CD8-positive, alpha-beta memory T cell (primary cell): ENCODE data around the gene SMPD3. TPM values are rescaled to one million over a fixed set of nuclear protein-coding genes. Genes with fewer than 3 reads are reported as not detected.

Experiments
- CTCF ChIA-PET: fragments of 350-600 bp; sonication (Branson Sonifier 250); formaldehyde crosslinking; loops from one replicate; lab custom pipeline; 2021; ENCODE audit warnings: antibody characterized with exemption; lab: Charles Lee
- POLR2A ChIA-PET: fragments of 350-600 bp; sonication (Branson Sonifier 250); formaldehyde crosslinking; loops from one replicate; lab custom pipeline; 2021; ENCODE audit warnings: antibody characterized with exemption; lab: Charles Lee
- DNase-seq, 5 donors: peaks; one replicate each; pipeline versions ENCODE4 v3.0.0 to v3.0.0-alpha.2; 2020 to 2022; ENCODE audit warnings: mixed read lengths in 1 of 5
- H3K27ac ChIP-seq: one replicate; pipeline ENCODE4 v1.7.0; 2013; ENCODE audit warnings: low read depth, mild to moderate bottlenecking, low read length, moderate library complexity
- H3K27me3 ChIP-seq: 2 replicates; pipeline ENCODE4 v1.7.0; 2013; ENCODE audit warnings: low read length, mild to moderate bottlenecking; ENCODE audit not compliant: insufficient read depth, poor library complexity, severe bottlenecking
- H3K36me3 ChIP-seq: 2 replicates; pipeline ENCODE4 v1.7.0; 2013; ENCODE audit warnings: mild to moderate bottlenecking, low read length, moderate library complexity; ENCODE audit not compliant: insufficient read depth
- H3K4me1 ChIP-seq: 2 replicates; pipeline ENCODE4 v1.7.0; 2013; ENCODE audit warnings: mild to moderate bottlenecking, low read length, moderate library complexity; ENCODE audit not compliant: insufficient read depth
- H3K4me3 ChIP-seq: 2 replicates; pipeline ENCODE4 v1.7.0; 2013; ENCODE audit warnings: mild to moderate bottlenecking, low read length
- H3K9me3 ChIP-seq: 2 replicates; pipeline ENCODE4 v1.7.0; 2013; ENCODE audit warnings: mild to moderate bottlenecking, low read length
- H3K27ac Mint-ChIP-seq, 8 donors: one replicate each; pipeline ENCODE4 v1.8.0; 2020 to 2021; ENCODE audit warnings: mixed read lengths in 8 of 8, mild to moderate bottlenecking in 6 of 8, inconsistent platforms in 3 of 8, moderate library complexity in 3 of 8
- H3K27me3 Mint-ChIP-seq, 2 donors: one replicate each; pipeline ENCODE4 v1.8.0; 2020 to 2021; ENCODE audit warnings: mixed read lengths in 2 of 2, mild to moderate bottlenecking in 1 of 2, moderate library complexity in 1 of 2
- H3K36me3 Mint-ChIP-seq, 3 donors: one replicate each; pipeline ENCODE4 v1.8.0; 2020 to 2021; ENCODE audit warnings: mixed read lengths in 3 of 3, inconsistent platforms in 1 of 3, mild to moderate bottlenecking in 1 of 3
- H3K4me1 Mint-ChIP-seq, 3 donors: one replicate each; pipeline ENCODE4 v1.8.0; 2020 to 2021; ENCODE audit warnings: mixed read lengths in 3 of 3, inconsistent platforms in 1 of 3, mild to moderate bottlenecking in 1 of 3
- H3K4me3 Mint-ChIP-seq, 7 donors: one replicate each; pipeline ENCODE4 v1.8.0; 2020 to 2021; ENCODE audit warnings: mixed read lengths in 7 of 7, mild to moderate bottlenecking in 6 of 7, moderate library complexity in 4 of 7, inconsistent platforms in 2 of 7
- H3K9me3 Mint-ChIP-seq, 5 donors: one replicate each; pipeline ENCODE4 v1.8.0; 2020 to 2022; ENCODE audit warnings: mixed read lengths in 5 of 5, mild to moderate bottlenecking in 3 of 5, moderate library complexity in 2 of 5, inconsistent platforms in 1 of 5
- polyA plus RNA-seq: library from polyadenylated mRNA; unstranded; fragments of 300-500 nt; fragmentation: Illumina TruSeq; gene quantifications from one replicate; pipeline ENCODE4 v1.2.3, GENCODE V29; 2021
- total RNA-seq, 2 experiments: library from RNA; stranded (reverse); gene quantifications; one replicate each; pipeline ENCODE4 v1.2.3, GENCODE V29; 2021

Gene SMPD3
- total and polyA plus RNA-seq, 3 experiments from 2014 or later: 0.15 to 1.6 (median 0.22) TPM

- H3K4me3 Mint-ChIP-seq: no peak overlapping the region
- no peaks in the 10 kb centered on the region for H3K36me3 Mint-ChIP-seq
- Histone ChIP-seq H3K4me3 (no peak overlapping the region), H3K36me3 (no peaks in the 10 kb centered on the region), H3K4me1 (peaks cover 23% of the 10 kb centered on the region), H3K27ac (no peak overlapping the region), H3K27me3 (no peaks in the 10 kb centered on the region), H3K9me3 (no peaks in the 10 kb centered on the region)
- no peak overlapping the region for H3K27ac Mint-ChIP-seq
- H3K4me1 Mint-ChIP-seq: peaks cover 8 to 14% (median 9%) of the 10 kb centered on the region in 3 donors
- POLR2A ChIA-PET: interaction anchor here (0.6 kb wide), 1 partner anchor 11 kb away, joined by 3 read pairs; no protein-coding TSS in a partner anchor
- H3K9me3 Mint-ChIP-seq: no peaks in the 10 kb centered on the region
- peaks cover 0 to 4% of the 10 kb centered on the region in 2 donors for H3K27me3 Mint-ChIP-seq
- no peak for DNase-seq
- CTCF ChIA-PET: no interaction called here
Measured at GRCh38 chr16:68429076-68429854, 19.0 kb downstream of the SMPD3 start.

- CTCF ChIA-PET: interaction anchor here (1.3 to 1.4 kb wide), 2 partner anchors 9 to 31 kb away, joined by 3 to 4 read pairs; no protein-coding TSS in a partner anchor
- no peak for DNase-seq
- Histone ChIP-seq H3K4me3 (no peak overlapping the region), H3K9me3 (no peaks in the 10 kb centered on the region), H3K27me3 (no peaks in the 10 kb centered on the region), H3K36me3 (no peaks in the 10 kb centered on the region), H3K4me1 (peaks cover 33% of the 10 kb centered on the region), H3K27ac (no peak overlapping the region)
- Mint-ChIP-seq H3K9me3 (no peaks in the 10 kb centered on the region), H3K4me3 (no peak overlapping the region), H3K4me1 (peaks cover 8 to 12% (median 9%) of the 10 kb centered on the region in 3 donors), H3K36me3 (no peaks in the 10 kb centered on the region), H3K27me3 (peaks cover 0 to 3% of the 10 kb centered on the region in 2 donors), H3K27ac (no peak overlapping the region)
- POLR2A ChIA-PET: no interaction called here
Measured at GRCh38 chr16:68427649-68428303, 20.5 kb downstream of the SMPD3 start.

GRCh38 chr16:68426347-68426652 lies 22.0 kb downstream of the SMPD3 start:
- no peaks in the 10 kb centered on the region for H3K9me3 Mint-ChIP-seq
- CTCF ChIA-PET: interaction anchor here (1.2 kb wide), 1 partner anchor 29 kb away, joined by 4 read pairs; no protein-coding TSS in a partner anchor
- no peaks in the 10 kb centered on the region for H3K9me3 ChIP-seq

GRCh38 chr16:68425498-68426346 lies 22.6 kb downstream of the SMPD3 start:
- POLR2A ChIA-PET: no interaction called here
- no peaks in the 10 kb centered on the region for H3K36me3 Mint-ChIP-seq
- Histone ChIP-seq H3K9me3 (no peaks in the 10 kb centered on the region), H3K4me1 (peaks cover 48% of the 10 kb centered on the region), H3K36me3 (no peaks in the 10 kb centered on the region), H3K27me3 (no peaks in the 10 kb centered on the region), H3K27ac (no peak overlapping the region), H3K4me3 (no peak overlapping the region)
- H3K4me1 Mint-ChIP-seq: peaks cover 9 to 17% (median 10%) of the 10 kb centered on the region in 3 donors
- no peak overlapping the region for H3K27ac Mint-ChIP-seq
- peaks cover 0 to 3% of the 10 kb centered on the region in 2 donors for H3K27me3 Mint-ChIP-seq
- no peak for DNase-seq
- no peak overlapping the region for H3K4me3 Mint-ChIP-seq
- H3K9me3 Mint-ChIP-seq: no peaks in the 10 kb centered on the region
- CTCF ChIA-PET: interaction anchor here (1.2 kb wide), 1 partner anchor 29 kb away, joined by 4 read pairs; no protein-coding TSS in a partner anchor

More at GRCh38 chr16:68426347-68426652, 22.0 kb downstream of the SMPD3 start:
- no peak overlapping the region for H3K27ac Mint-ChIP-seq
- POLR2A ChIA-PET: no interaction called here
- H3K4me3 Mint-ChIP-seq: no peak overlapping the region
- no peaks in the 10 kb centered on the region for H3K36me3 Mint-ChIP-seq
- H3K27me3 ChIP-seq: no peaks in the 10 kb centered on the region
- peaks cover 0 to 3% of the 10 kb centered on the region in 2 donors for H3K27me3 Mint-ChIP-seq
- H3K4me3 ChIP-seq: no peak overlapping the region
- H3K4me1 ChIP-seq: peaks cover 42% of the 10 kb centered on the region
- H3K36me3 ChIP-seq: no peaks in the 10 kb centered on the region
- peaks cover 9 to 12% (median 11%) of the 10 kb centered on the region in 3 donors for H3K4me1 Mint-ChIP-seq
- H3K27ac ChIP-seq: no peak overlapping the region
- no peak for DNase-seq

- H3K27me3 ChIP-seq: no peaks in the 10 kb centered on the region
- H3K4me3 Mint-ChIP-seq: no peak overlapping the region
- POLR2A ChIA-PET: no interaction called here
Measured at GRCh38 chr16:68423771-68424170, 24.5 kb downstream of the SMPD3 start.

GRCh38 chr16:68422396-68422960 lies 25.8 kb downstream of the SMPD3 start:
- Histone ChIP-seq H3K9me3 (no peaks in the 10 kb centered on the region), H3K27me3 (no peaks in the 10 kb centered on the region), H3K4me3 (no peak overlapping the region), H3K36me3 (no peaks in the 10 kb centered on the region), H3K4me1 (peaks cover 78% of the 10 kb centered on the region), H3K27ac (no peak overlapping the region)
- CTCF ChIA-PET: interaction anchor here (1.0 kb wide), 1 partner anchor 87 kb away, joined by 3 read pairs; no protein-coding TSS in a partner anchor
- DNase-seq: no peak
- Mint-ChIP-seq H3K27ac (peak overlapping the region in 1 of 8 donors; percentile 51), H3K27me3 (no peaks in the 10 kb centered on the region), H3K9me3 (no peaks in the 10 kb centered on the region), H3K36me3 (peaks cover 0 to 2% (median 0%) of the 10 kb centered on the region in 3 donors), H3K4me3 (no peak overlapping the region), H3K4me1 (peaks cover 28 to 47% (median 32%) of the 10 kb centered on the region in 3 donors)
- POLR2A ChIA-PET: no interaction called here

More at GRCh38 chr16:68423771-68424170, 24.5 kb downstream of the SMPD3 start:
- H3K27me3 Mint-ChIP-seq: peaks cover 0 to 2% of the 10 kb centered on the region in 2 donors
- no peak overlapping the region for H3K27ac ChIP-seq
- no peak for DNase-seq
- CTCF ChIA-PET: interaction anchor here (1.1 to 1.2 kb wide), 2 partner anchors 47 to 86 kb away, joined by 3 read pairs; no protein-coding TSS in a partner anchor
- peaks cover 16 to 34% (median 19%) of the 10 kb centered on the region in 3 donors for H3K4me1 Mint-ChIP-seq
- no peak overlapping the region for H3K4me3 ChIP-seq
- H3K27ac Mint-ChIP-seq: no peak overlapping the region
- H3K9me3 Mint-ChIP-seq: no peaks in the 10 kb centered on the region
- H3K36me3 ChIP-seq: no peaks in the 10 kb centered on the region
- H3K36me3 Mint-ChIP-seq: peaks cover 0 to 1% (median 0%) of the 10 kb centered on the region in 3 donors
- no peaks in the 10 kb centered on the region for H3K9me3 ChIP-seq
- H3K4me1 ChIP-seq: peaks cover 65% of the 10 kb centered on the region

- Histone ChIP-seq H3K36me3 (no peaks in the 10 kb centered on the region), H3K27me3 (no peaks in the 10 kb centered on the region), H3K9me3 (no peaks in the 10 kb centered on the region), H3K27ac (no peak overlapping the region), H3K4me1 (peaks cover 84% of the 10 kb centered on the region), H3K4me3 (no peak overlapping the region)
- H3K27me3 Mint-ChIP-seq: no peaks in the 10 kb centered on the region
- peaks cover 0 to 2% (median 0%) of the 10 kb centered on the region in 3 donors for H3K36me3 Mint-ChIP-seq
- CTCF ChIA-PET: interaction anchor here (1.0 to 4.9 kb wide), 2 partner anchors 13 to 25 kb away, joined by 3 to 24 read pairs; no protein-coding TSS in a partner anchor
- H3K27ac Mint-ChIP-seq: peak overlapping the region in 3 of 8 donors; percentile 4 to 89 (median 34)
- no peaks in the 10 kb centered on the region for H3K9me3 Mint-ChIP-seq
- no peak overlapping the region for H3K4me3 Mint-ChIP-seq
- peaks cover 42 to 58% (median 44%) of the 10 kb centered on the region in 3 donors for H3K4me1 Mint-ChIP-seq
- POLR2A ChIA-PET: no interaction called here
- DNase-seq: no peak
Measured at GRCh38 chr16:68421076-68421475, 27.2 kb downstream of the SMPD3 start.
